ENCODE data around the gene TMEM54. TPM values are rescaled to one million over a fixed set of nuclear protein-coding genes. Genes with fewer than 3 reads are reported as not detected.

Gene TMEM54
- total RNA-seq, 2 donors from 2014 or later, result 40.2 to 41.2 TPM

- Histone ChIP-seq H3K4me3 (no peak within 1 kb of the TSS), H3K36me3 (replicated peaks in 1 of 2; ENCODE audit: insufficient read depth in 1 of 2, low read depth in 2 of 2) (no peaks in the 10 kb centered on the region), H3K9me3 (no peaks in the 10 kb centered on the region), H3K4me1 (peaks cover 11% of the 10 kb centered on the region), H3K27ac (no peak within 1 kb of the TSS), H3K27me3 (no peaks in the 10 kb centered on the region)
- peak; percentile 37 to 58 (median 48) for DNase-seq
- TF ChIP-seq POLR2A (IDR thresholded peaks at IDR 0.05) (no peak), CTCF (IDR thresholded peaks at IDR 0.05) (no peak)
- ATAC-seq, result peak; percentile 81
- intact Hi-C loops (cut with DNase I), result loop anchor here (10.0 kb wide), 1 partner anchor 156 kb away; no protein-coding TSS in a partner anchor
- 1 to 14% methylated on average over 7 to 20 of the region's 99 CpGs for WGBS, 2 donors
Observed at GRCh38 chr1:32870615-32871363, 30.4 kb downstream of the TMEM54 start, which contains the start of gene FNDC5. TSS of gene FNDC5 (minus strand) at chr1:32870912.

GRCh38 chr1:32869923-32870614, 31.1 kb downstream of the TMEM54 start:
- ATAC-seq, result no peak
- TF ChIP-seq POLR2A (IDR thresholded peaks at IDR 0.05), result no peak
- TF ChIP-seq CTCF (IDR thresholded peaks at IDR 0.05), result no peak

GRCh38 chr1:32868806-32869455, 32.3 kb downstream of the TMEM54 start:
- Histone ChIP-seq H3K36me3 (replicated peaks in 1 of 2; ENCODE audit: insufficient read depth in 1 of 2, low read depth in 2 of 2) (no peaks in the 10 kb centered on the region), H3K4me1 (peaks cover 11% of the 10 kb centered on the region), H3K4me3 (no peak overlapping the region), H3K27me3 (no peaks in the 10 kb centered on the region), H3K27ac (no peak overlapping the region), H3K9me3 (no peaks in the 10 kb centered on the region)
- 75 to 88% methylated on average over 9 of the region's 9 CpGs for WGBS, 2 donors
- intact Hi-C loops (cut with DNase I), result no loop called here
- ATAC-seq (no peak), DNase-seq (no peak)
- TF ChIP-seq POLR2A (IDR thresholded peaks at IDR 0.05), result no peak
- TF ChIP-seq CTCF (IDR thresholded peaks at IDR 0.05), result no peak

More at GRCh38 chr1:32869923-32870614, 31.1 kb downstream of the TMEM54 start:
- H3K4me1 ChIP-seq, result peaks cover 11% of the 10 kb centered on the region
- H3K4me3 ChIP-seq, result no peak overlapping the region
- 68% methylated on average over 15 to 16 of the region's 16 CpGs for WGBS, 2 donors
- H3K36me3 ChIP-seq (replicated peaks in 1 of 2; ENCODE audit: insufficient read depth in 1 of 2, low read depth in 2 of 2), result no peaks in the 10 kb centered on the region
- intact Hi-C loops (cut with DNase I), result loop anchor here (10.0 kb wide), 1 partner anchor 155 kb away; no protein-coding TSS in a partner anchor
- DNase-seq, result no peak
- H3K27ac ChIP-seq, result no peak overlapping the region
- no peaks in the 10 kb centered on the region for H3K27me3 ChIP-seq
- H3K9me3 ChIP-seq, result no peaks in the 10 kb centered on the region

- Histone ChIP-seq H3K27ac (no peak overlapping the region), H3K4me3 (no peak overlapping the region), H3K36me3 (replicated peaks in 1 of 2; ENCODE audit: insufficient read depth in 1 of 2, low read depth in 2 of 2) (no peaks in the 10 kb centered on the region), H3K4me1 (peaks cover 11% of the 10 kb centered on the region), H3K27me3 (no peaks in the 10 kb centered on the region), H3K9me3 (no peaks in the 10 kb centered on the region)
- ATAC-seq (no peak), DNase-seq (no peak)
- WGBS, 2 donors, result 89 to 92% methylated on average over 13 of the region's 13 CpGs
- intact Hi-C loops (cut with DNase I), result no loop called here
- TF ChIP-seq CTCF (IDR thresholded peaks at IDR 0.05) (no peak), POLR2A (IDR thresholded peaks at IDR 0.05) (no peak)
Observed at GRCh38 chr1:32868085-32868484, 33.1 kb downstream of the TMEM54 start.
